Measurements from ENCODE around the gene NT5DC1. TPM values are rescaled to one million over a fixed set of nuclear protein-coding genes. Genes with fewer than 3 reads are reported as not detected.

The NT5DC1 gene
- total RNA-seq, 1 experiment from 2014 or later, result 37.9 TPM

GRCh38 chr6:116239856-116240255 is 139.2 kb downstream of the NT5DC1 start:
- BruUV-seq (replicated peaks), result no TSS peak
- ChIA-PET CTCF (no interaction called here), POLR2A (ENCODE audit: low non-redundant PET) (no interaction called here)
- DNase-seq (ENCODE audit: low spot score), result no peak
- H3K9me3 ChIP-seq (ENCODE audit: low read depth, low read length, poor library complexity, severe bottlenecking), result no peaks in the 10 kb centered on the region
- no peak overlapping the region for H3K4me3 ChIP-seq (ENCODE audit: low read depth, low read length, poor library complexity, severe bottlenecking)
- no peaks in the 10 kb centered on the region for H3K4me1 ChIP-seq (ENCODE audit: insufficient read depth, low read length, poor library complexity, severe bottlenecking)
- intact Hi-C loops (cut with micrococcal nuclease; ENCODE audit: unreplicated experiment), result no loop called here
- no peaks in the 10 kb centered on the region for H3K36me3 ChIP-seq (ENCODE audit: insufficient read depth, low read length, poor library complexity, severe bottlenecking)
- no peak for TF ChIP-seq EZH2 (IDR thresholded peaks at IDR 0.05; ENCODE audit: borderline replicate concordance, low read depth, low read length, poor library complexity, severe bottlenecking)
- no peak for TF ChIP-seq CTCF (conservative IDR thresholded peaks at IDR 0.05; ENCODE audit: low read depth, low read length)
- H3K27ac ChIP-seq (ENCODE audit: low read depth, low read length, poor library complexity, severe bottlenecking), result no peak overlapping the region
- no peaks in the 10 kb centered on the region for H3K27me3 ChIP-seq (replicated peaks; ENCODE audit: insufficient read depth, low read depth, low read length, poor library complexity)

GRCh38 chr6:116244284-116244683 is 143.6 kb downstream of the NT5DC1 start:
- Histone ChIP-seq H3K36me3 (ENCODE audit: insufficient read depth, low read length, poor library complexity, severe bottlenecking) (no peaks in the 10 kb centered on the region), H3K9me3 (ENCODE audit: low read depth, low read length, poor library complexity, severe bottlenecking) (no peaks in the 10 kb centered on the region), H3K27ac (ENCODE audit: low read depth, low read length, poor library complexity, severe bottlenecking) (no peak overlapping the region), H3K4me3 (ENCODE audit: low read depth, low read length, poor library complexity, severe bottlenecking) (no peak overlapping the region), H3K27me3 (replicated peaks; ENCODE audit: insufficient read depth, low read depth, low read length, poor library complexity) (no peaks in the 10 kb centered on the region), H3K4me1 (ENCODE audit: insufficient read depth, low read length, poor library complexity, severe bottlenecking) (no peaks in the 10 kb centered on the region)
- TF ChIP-seq EZH2 (IDR thresholded peaks at IDR 0.05; ENCODE audit: borderline replicate concordance, low read depth, low read length, poor library complexity, severe bottlenecking), result no peak
- TF ChIP-seq CTCF (conservative IDR thresholded peaks at IDR 0.05; ENCODE audit: low read depth, low read length), result no peak
- POLR2A ChIA-PET (ENCODE audit: low non-redundant PET), result no interaction called here
- DNase-seq (ENCODE audit: low spot score), result no peak
- intact Hi-C loops (cut with micrococcal nuclease; ENCODE audit: unreplicated experiment), result no loop called here
- no TSS peak for BruUV-seq (replicated peaks)
- CTCF ChIA-PET, result no interaction called here

GRCh38 chr6:116246089-116246488 is 145.4 kb downstream of the NT5DC1 start:
- H3K27ac ChIP-seq (ENCODE audit: low read depth, low read length, poor library complexity, severe bottlenecking), result no peak overlapping the region
- DNase-seq (ENCODE audit: low spot score), result no peak
- intact Hi-C loops (cut with micrococcal nuclease; ENCODE audit: unreplicated experiment), result no loop called here
- ChIA-PET POLR2A (ENCODE audit: low non-redundant PET) (no interaction called here), CTCF (no interaction called here)
- TF ChIP-seq EZH2 (IDR thresholded peaks at IDR 0.05; ENCODE audit: borderline replicate concordance, low read depth, low read length, poor library complexity, severe bottlenecking) (no peak), CTCF (conservative IDR thresholded peaks at IDR 0.05; ENCODE audit: low read depth, low read length) (no peak)
- no peak overlapping the region for H3K4me3 ChIP-seq (ENCODE audit: low read depth, low read length, poor library complexity, severe bottlenecking)
- H3K27me3 ChIP-seq (replicated peaks; ENCODE audit: insufficient read depth, low read depth, low read length, poor library complexity), result no peaks in the 10 kb centered on the region
- H3K36me3 ChIP-seq (ENCODE audit: insufficient read depth, low read length, poor library complexity, severe bottlenecking), result no peaks in the 10 kb centered on the region
- peaks cover 7% of the 10 kb centered on the region for H3K4me1 ChIP-seq (ENCODE audit: insufficient read depth, low read length, poor library complexity, severe bottlenecking)
- H3K9me3 ChIP-seq (ENCODE audit: low read depth, low read length, poor library complexity, severe bottlenecking), result no peaks in the 10 kb centered on the region
- BruUV-seq (replicated peaks), result no TSS peak
